ENCODE results near the gene KCNIP4. TPM values are rescaled to one million over a fixed set of nuclear protein-coding genes. Genes with fewer than 3 reads are reported as not detected.
A peak's percentile ranks its signal among the peaks of the same experiment; 100 is the strongest.

Gene KCNIP4
- total RNA-seq, 4 donors from 2014 or later, result 2.5 TPM; not detected in 2

DNA sequence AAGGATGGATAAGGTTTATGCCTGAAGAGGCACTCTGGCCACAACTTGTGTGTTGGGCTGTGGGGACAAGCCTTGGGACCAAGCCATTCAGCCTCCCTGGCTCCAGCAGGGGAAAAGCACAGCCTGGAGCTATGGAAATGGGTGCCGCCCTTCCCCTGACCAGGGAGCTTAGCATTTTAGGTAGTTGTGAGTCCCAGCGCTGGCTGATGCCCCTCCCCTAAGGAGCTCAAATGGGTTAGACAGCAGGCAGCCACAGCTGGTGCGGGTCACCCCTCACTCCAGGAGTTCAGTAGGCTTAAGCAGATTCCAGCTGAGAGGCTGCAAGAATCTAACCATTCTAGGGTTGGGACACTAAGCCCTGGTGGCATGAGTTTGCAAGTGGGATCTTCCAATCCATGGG lies 172.9 kb downstream of the KCNIP4 start:
- H3K27me3 ChIP-seq, result no peaks in the 10 kb centered on the region
- H3K4me1 ChIP-seq, result no peaks in the 10 kb centered on the region
- DNase-seq, result no peak
- no peaks in the 10 kb centered on the region for H3K36me3 ChIP-seq
- in situ Hi-C loops (cut with MboI; ENCODE audit: low pct_ligation_motif_present in 1 of 4, low pct_unique_long_range_greater_than_20kb in 1 of 4, low sequenced_read_pairs in 3 of 4) (loop anchor here (25.0 kb wide), 2 partner anchors 612 to 912 kb away; partner anchors contain the start of gene GBA3 (in 3 of the 4)), intact Hi-C loops (cut with DNase I; ENCODE audit: low total_unique reads) (no loop called here)
- no peak overlapping the region for H3K27ac ChIP-seq
- H3K9me3 ChIP-seq, result no peaks in the 10 kb centered on the region
- 83% methylated on average over 2 of the region's 3 CpGs; no CpG with 5 or more reads in 1 of the 2 donors for WGBS, 2 donors (ENCODE audit: low coverage in 1 of 2)
- no peak overlapping the region for H3K4me3 ChIP-seq
- TF ChIP-seq POLR2AphosphoS5 (IDR thresholded peaks at IDR 0.05), result no peak
- TF ChIP-seq POLR2A (IDR thresholded peaks at IDR 0.05), result no peak
- TF ChIP-seq, protein P1, sequence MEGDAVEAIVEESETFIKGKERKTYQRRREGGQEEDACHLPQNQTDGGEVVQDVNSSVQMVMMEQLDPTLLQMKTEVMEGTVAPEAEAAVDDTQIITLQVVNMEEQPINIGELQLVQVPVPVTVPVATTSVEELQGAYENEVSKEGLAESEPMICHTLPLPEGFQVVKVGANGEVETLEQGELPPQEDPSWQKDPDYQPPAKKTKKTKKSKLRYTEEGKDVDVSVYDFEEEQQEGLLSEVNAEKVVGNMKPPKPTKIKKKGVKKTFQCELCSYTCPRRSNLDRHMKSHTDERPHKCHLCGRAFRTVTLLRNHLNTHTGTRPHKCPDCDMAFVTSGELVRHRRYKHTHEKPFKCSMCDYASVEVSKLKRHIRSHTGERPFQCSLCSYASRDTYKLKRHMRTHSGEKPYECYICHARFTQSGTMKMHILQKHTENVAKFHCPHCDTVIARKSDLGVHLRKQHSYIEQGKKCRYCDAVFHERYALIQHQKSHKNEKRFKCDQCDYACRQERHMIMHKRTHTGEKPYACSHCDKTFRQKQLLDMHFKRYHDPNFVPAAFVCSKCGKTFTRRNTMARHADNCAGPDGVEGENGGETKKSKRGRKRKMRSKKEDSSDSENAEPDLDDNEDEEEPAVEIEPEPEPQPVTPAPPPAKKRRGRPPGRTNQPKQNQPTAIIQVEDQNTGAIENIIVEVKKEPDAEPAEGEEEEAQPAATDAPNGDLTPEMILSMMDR (IDR thresholded peaks at IDR 0.05), result no peak
- TF ChIP-seq EP300 (IDR thresholded peaks at IDR 0.05; ENCODE audit: low read depth), result no peak

DNA sequence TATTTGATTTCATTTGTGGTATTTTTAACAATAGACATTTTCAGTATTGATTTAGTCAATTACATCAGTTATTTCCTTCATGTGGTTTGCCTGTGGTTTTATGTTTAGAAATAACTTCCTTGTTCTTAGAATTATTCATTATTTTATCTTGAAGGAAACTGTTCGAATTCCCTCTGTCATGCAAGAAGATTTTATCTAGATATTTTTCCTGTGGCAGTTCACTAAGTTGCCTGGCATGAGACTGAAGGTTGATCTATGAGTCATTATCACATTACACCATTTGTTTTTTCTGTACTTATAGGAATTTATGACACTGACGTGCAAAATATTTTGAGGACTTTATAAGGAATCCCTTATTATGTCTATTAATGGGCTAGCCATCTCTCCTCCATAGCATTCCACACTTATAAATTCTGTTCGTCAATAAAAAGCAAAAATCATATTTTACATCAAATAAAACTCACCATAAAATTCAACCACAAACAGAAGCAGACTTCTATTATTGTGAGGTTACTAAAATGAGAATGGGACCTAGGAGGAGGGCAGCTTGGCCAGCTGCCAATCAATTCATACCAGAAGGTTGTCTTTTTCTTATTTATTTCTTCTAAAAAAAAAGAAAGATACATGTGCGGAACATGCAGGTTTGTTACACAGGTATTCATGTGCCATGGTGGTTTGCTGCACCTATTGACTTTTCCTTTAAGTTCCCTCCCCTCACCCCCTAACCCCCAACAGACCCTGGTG lies 179.0 kb downstream of the KCNIP4 start:
- no peak overlapping the region for H3K4me3 ChIP-seq
- H3K9me3 ChIP-seq, result no peaks in the 10 kb centered on the region
- no peaks in the 10 kb centered on the region for H3K27me3 ChIP-seq
- TF ChIP-seq, protein P1 (IDR thresholded peaks at IDR 0.05), result no peak
- TF ChIP-seq POLR2A (IDR thresholded peaks at IDR 0.05) (no peak), EP300 (IDR thresholded peaks at IDR 0.05; ENCODE audit: low read depth) (no peak), POLR2AphosphoS5 (IDR thresholded peaks at IDR 0.05) (no peak)
- WGBS, 2 donors (ENCODE audit: low coverage in 1 of 2), result 41% methylated on average over 4 of the region's 4 CpGs
- in situ Hi-C loops (cut with MboI; ENCODE audit: low pct_ligation_motif_present in 1 of 4, low pct_unique_long_range_greater_than_20kb in 1 of 4, low sequenced_read_pairs in 3 of 4) (loop anchor here (5.0 to 25.0 kb wide), 3 partner anchors 252 to 257 kb away; no protein-coding TSS in a partner anchor), intact Hi-C loops (cut with DNase I; ENCODE audit: low total_unique reads) (loop anchor here (5.0 kb wide), 1 partner anchor 257 kb away; no protein-coding TSS in a partner anchor)
- DNase-seq, result no peak
- H3K27ac ChIP-seq, result no peak overlapping the region
- H3K4me1 ChIP-seq, result no peaks in the 10 kb centered on the region
- H3K36me3 ChIP-seq, result no peaks in the 10 kb centered on the region

DNA sequence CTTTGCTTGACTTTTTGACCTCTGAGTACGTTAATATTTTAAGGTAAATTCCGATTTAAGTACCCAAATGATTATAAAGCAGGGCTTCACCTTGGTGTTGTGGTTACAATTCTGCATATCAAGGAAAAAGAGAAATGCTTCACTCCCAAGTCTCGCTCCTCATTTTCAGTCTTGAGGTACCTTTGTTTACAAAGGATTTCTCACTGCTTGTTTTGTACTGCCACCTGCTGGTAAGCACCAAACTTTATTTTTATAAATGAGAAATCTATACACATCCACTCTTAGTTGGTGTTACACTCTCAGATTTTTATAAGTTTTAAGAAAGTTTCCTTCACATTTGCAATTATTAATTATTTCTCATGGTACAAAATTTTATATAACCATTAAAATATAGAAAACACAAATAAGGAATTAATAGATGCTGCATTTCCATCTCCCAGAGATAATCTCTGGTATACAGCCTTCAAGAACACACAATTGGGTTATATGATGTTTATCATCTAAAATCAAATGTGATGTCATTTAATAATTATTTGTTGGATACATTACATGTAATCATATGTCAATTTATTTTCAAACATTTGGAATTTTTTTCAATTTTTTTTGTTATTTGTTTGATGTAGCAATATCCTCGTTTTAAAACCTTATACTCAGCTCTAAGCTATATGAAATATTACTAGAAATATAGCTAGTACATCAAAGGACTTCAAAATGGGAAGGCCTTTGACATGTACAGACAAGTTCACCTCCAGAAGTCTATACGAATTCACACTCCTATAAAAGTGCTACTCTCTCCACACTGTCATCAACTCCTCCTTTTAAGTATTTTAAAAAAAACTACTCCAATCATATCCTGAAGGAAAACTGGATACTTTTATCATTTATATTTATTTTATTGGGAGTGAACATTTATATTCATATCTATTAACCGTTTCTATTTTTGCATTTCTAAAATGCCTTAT lies 179.9 kb downstream of the KCNIP4 start:
- intact Hi-C loops (cut with DNase I; ENCODE audit: low total_unique reads) (loop anchor here (5.0 kb wide), 1 partner anchor 256 kb away; no protein-coding TSS in a partner anchor), in situ Hi-C loops (cut with MboI; ENCODE audit: low pct_ligation_motif_present in 1 of 4, low pct_unique_long_range_greater_than_20kb in 1 of 4, low sequenced_read_pairs in 3 of 4) (loop anchor here (5.0 to 25.0 kb wide), 3 partner anchors 251 to 256 kb away; no protein-coding TSS in a partner anchor)
- no peaks in the 10 kb centered on the region for H3K9me3 ChIP-seq
- H3K36me3 ChIP-seq, result no peaks in the 10 kb centered on the region
- H3K27ac ChIP-seq, result no peak overlapping the region
- no peak for DNase-seq
- H3K4me1 ChIP-seq, result no peaks in the 10 kb centered on the region
- 17 to 25% methylated on average over 6 of the region's 6 CpGs for WGBS, 2 donors (ENCODE audit: low coverage in 1 of 2)
- H3K4me3 ChIP-seq, result no peak overlapping the region
- TF ChIP-seq POLR2AphosphoS5 (IDR thresholded peaks at IDR 0.05) (no peak), POLR2A (IDR thresholded peaks at IDR 0.05) (no peak), EP300 (IDR thresholded peaks at IDR 0.05; ENCODE audit: low read depth) (no peak)
- TF ChIP-seq, protein P1 (IDR thresholded peaks at IDR 0.05), result peak; percentile 58 to 70 (median 65)
- H3K27me3 ChIP-seq, result no peaks in the 10 kb centered on the region

Measured in transverse colon (tissue), 4 donors.